Cerebellar cortex (tissue), 1 donor: ENCODE measurements around the gene NUP42.
"Not testable (repeated sequence)": the region's sequence is repeated elsewhere in the genome, so short reads cannot be mapped to it uniquely, and the experiment has no call there.

ENCODE experiments used
- DNase-seq: peaks from one replicate; pipeline ENCODE4 v3.0.0-alpha.2; 2015; ENCODE audit warnings: low spot score

The NUP42 gene, protein sequence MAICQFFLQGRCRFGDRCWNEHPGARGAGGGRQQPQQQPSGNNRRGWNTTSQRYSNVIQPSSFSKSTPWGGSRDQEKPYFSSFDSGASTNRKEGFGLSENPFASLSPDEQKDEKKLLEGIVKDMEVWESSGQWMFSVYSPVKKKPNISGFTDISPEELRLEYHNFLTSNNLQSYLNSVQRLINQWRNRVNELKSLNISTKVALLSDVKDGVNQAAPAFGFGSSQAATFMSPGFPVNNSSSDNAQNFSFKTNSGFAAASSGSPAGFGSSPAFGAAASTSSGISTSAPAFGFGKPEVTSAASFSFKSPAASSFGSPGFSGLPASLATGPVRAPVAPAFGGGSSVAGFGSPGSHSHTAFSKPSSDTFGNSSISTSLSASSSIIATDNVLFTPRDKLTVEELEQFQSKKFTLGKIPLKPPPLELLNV

DNA sequence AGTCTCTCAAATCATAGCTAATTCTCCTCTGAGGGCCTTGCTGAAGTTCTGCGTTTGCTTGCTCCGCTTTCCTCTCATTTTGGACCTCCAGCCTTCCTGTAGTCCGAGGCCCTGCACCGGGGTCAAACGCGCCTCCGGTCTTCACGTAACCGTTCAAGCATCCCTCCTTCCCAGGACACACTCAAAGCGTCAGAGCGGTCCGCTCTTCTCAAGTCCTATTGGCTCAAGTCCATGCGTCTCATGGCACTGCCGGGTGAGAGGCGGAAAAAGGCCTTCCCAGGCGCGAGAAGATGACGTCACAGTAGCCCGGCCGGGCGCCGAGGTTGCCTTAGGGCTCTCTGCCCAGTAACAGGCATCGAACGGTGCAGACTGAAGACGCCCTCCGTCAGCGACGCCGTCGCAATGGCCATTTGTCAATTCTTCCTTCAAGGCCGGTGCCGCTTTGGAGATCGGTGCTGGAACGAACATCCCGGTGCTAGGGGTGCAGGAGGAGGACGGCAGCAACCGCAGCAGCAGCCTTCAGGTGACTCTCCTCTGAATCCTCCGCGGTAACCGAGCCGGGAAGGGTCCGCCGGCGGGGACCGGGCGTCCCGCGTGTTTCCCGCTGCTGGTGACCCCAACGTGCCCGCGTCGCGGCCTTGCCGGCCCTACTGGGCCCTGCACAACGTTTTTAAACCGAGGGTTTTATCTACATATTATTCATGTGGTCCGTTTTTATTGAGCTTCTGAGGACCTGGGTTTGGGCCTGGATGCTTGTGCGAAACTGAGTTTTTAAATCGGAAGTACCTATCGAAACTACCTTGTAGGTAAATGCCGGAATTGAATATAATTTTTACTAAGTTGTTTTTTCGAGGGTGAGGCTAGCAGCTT, at the start of gene NUP42:
Gene NUP42, plus strand, starts transcription at position 365 of the 870 bp plus-strand sequence. Its CDS starts 38 bp downstream, at position 403.
- DNase-seq: peak; percentile 99

DNA sequence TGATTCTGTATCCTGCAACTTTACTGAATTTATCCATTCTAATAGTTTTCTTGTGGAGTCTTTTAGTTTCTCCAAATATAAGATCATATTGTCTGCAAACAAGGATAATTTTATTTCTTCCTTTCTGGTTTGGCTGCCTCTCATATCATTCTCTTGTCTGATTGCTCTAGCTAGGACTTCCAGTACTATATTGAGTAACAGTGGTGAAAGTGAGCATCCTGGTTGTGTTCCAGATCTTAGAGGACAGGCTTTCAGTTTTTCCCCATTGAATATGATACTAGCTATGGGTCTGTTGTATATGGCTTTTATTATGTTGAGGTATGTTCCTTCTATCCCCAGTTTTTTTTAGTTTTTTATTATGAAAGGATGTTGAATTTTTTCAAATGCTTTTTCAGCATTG, 48.1 kb upstream of the NUP42 start:
- DNase-seq: no peak

DNA sequence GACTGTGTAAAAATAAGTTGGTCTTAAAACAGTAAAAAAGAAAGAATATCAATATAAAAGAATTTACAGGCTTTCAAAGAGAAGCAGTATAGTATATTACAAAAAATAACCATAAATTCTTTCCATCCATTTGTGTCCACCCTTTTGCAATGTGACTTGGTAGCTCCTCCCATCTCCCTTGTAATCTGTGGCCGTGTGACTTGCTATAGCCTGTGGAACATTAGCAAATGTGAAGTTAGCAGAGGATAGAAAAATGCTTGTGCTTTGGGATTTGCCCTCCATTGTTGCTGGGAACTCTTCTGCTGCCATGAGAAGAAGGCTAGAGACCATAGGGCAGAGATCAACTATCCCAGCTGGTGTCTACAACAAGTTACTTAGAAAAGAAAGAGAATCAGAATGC, 46.1 kb upstream of the NUP42 start:
- DNase-seq: no peak

DNA sequence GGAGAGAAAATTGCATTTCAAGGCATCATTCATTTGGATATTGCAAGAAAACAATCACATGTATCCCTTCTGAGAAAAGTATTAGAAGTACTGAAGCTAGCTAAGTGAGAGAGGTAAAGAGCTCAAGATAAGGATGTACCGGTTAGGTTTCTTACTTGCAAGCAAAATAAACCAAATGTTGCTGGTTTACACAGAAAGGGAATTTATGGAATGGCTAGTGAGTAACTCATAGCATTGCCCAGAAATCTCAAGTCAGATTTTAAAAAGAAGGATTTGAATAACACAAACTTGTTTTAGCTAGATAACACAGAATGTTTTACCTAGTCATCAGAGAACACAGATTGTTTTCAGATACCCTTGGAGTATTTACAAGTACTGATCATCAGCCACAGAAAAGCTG, 45.6 kb upstream of the NUP42 start:
- DNase-seq: no peak

DNA sequence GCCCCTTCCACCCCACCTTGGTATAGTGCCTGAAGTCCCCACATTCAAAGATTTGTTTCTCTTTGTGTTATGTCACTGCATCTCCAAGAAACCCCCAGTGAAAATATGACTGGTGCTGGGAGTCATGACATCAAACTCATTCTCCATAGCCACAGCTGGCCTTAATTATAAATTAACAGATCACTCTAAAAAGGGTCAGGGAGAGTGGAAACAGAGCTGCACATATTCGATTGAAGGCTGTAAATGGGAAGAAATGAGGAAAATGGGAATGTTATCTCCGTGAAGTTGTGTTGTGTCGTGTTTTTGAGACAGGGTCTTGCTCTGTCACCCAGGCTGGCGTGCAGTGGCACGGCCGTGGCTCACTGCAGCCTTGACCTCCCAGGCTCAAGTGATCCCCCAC, 24.2 kb upstream of the NUP42 start:
- DNase-seq: no peak

DNA sequence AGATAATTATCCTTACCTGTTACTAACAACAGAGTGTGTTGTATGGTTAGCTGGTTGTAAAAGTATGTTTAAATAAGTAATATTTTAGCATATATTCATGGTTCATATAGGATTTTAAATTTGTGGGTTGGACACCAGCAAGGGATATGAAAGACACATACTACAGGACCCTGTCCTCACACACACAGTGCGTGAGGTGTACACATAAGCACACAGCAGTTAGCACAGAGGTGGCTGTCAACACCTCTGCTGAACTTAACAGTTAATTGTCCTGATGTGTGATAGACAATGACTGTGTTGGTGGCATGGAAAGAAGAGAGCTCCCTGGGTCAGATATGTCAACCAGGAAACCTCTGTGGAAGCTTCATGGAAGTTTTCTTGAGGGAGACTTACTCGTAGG, 23.3 kb upstream of the NUP42 start:
- DNase-seq: no peak

DNA sequence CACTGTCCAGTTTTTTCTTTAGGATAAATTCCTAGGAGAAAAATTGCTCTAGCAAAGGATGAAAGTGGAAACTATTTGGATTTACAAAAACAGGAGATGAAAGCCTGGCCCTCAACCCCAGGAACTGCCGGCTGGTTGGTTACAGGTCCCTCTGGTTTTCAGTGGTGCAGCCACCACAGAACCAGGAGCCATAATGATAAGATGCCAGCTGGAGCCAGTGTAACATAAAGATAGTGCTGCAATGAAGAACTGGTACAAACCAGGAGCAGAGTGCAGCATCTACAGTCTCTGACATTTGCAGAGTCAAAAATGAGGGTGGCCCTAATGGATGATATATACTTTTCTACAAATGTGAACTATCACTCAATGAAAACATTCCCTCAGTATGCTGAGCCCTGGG, 20.4 kb upstream of the NUP42 start:
- no peak for DNase-seq

DNA sequence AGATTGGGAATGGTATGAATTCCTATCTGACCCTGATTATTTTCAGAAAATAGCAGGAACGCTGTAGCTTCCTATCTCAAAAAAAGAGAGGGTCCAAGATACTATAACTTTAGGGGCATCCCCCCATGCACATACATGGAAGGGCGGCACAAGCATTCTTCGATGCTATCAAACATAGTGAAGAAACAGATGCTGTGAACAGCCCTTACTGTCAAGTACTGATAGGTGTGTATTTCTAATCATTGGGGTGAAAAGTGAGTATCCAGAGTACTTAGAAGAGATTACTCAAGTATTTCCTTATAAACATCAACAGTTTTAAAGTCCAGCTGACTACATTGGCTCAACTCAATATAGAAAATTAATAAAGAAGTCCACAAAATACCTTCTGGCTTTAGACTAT, 17.0 kb upstream of the NUP42 start:
- no peak for DNase-seq

DNA sequence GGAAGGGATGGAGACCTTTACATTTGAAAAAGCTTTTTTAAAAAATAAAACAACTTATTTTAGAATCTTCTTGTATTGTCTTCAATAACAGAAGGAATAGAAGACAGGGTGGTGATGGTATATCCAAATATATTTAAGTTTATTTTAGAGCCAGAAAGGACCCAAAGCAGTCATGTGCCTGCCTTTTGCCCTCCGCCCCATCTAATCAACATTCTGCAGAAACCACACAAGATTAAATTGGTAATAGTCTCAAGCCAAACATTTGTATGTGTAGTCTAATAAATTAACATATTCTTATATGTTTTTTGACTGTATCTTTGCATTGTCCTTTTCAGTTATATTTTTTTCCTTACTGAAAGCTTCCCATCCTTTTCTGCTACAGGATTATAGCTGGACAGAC, 16.5 kb upstream of the NUP42 start:
- DNase-seq: no peak

DNA sequence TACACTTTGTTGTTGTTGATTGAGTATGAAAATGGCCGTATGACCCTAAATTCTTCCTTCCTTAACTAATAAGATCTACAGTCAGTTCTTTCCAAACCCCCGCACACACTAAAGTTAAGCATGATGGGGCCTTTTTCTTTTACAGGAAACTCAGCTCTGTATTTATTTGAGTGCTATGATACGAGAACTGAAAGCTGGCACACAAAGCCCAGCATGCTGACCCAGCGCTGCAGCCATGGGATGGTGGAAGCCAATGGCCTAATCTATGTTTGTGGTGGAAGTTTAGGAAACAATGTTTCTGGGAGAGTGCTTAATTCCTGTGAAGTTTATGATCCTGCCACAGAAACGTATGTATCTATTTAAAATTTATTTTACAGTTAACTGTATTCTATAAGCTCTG, 14.2 kb upstream of the NUP42 start:
- no peak for DNase-seq

DNA sequence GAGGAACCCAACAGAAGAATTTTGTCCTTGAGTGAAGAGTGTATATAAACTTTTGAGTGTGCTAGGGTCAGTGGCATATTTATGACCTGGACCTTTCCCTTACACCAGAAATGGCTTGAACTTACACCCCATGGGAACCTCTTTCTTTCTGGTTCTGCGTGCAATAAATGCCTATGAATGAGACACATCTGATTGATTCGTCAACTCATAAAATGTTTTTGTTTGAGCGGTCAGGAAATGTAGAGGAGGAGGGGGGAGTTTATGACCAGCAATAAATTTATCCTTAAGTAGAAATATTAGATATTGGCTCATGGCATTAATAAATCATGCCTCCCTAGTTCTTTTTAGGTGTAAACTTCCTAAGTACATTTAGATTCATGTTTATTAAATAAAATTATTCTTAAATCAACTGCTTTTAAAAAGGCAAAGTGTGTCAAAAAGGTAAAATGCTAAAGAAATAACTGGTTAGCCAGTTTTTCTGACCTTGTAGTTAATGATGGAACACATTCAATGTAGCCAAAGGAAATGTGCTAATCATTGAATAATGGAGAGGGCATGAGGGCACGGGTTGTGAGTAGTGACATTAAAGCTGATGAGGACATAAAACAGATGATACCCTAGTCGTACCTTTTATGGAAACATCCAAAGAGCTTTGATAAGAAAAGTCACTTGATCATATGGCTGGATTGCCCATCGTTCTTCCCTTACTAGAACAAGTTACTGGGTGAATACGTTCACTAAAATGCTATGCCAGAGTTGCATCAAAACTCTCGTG, 13.6 kb upstream of the NUP42 start:
- no peak for DNase-seq

DNA sequence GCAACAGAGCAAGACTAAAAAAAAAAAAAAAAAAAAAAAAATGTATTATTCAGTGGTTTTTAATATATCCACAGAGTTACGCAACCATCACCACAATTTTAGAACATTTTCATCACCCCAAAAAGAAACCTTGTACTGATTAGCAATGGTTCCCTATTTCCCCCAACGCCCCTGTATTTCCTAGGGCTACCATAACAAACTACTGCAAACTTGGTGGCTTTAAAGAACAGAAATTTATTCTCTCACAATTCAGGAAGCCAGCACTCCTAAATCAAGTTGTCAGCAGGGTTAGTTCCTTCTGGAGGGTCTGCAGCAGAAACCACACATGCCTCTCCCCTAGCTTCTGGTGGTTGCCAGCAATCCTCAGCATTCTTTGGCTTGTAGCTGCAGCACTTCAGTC, 5.9 kb upstream of the NUP42 start:
- DNase-seq: no peak

DNA sequence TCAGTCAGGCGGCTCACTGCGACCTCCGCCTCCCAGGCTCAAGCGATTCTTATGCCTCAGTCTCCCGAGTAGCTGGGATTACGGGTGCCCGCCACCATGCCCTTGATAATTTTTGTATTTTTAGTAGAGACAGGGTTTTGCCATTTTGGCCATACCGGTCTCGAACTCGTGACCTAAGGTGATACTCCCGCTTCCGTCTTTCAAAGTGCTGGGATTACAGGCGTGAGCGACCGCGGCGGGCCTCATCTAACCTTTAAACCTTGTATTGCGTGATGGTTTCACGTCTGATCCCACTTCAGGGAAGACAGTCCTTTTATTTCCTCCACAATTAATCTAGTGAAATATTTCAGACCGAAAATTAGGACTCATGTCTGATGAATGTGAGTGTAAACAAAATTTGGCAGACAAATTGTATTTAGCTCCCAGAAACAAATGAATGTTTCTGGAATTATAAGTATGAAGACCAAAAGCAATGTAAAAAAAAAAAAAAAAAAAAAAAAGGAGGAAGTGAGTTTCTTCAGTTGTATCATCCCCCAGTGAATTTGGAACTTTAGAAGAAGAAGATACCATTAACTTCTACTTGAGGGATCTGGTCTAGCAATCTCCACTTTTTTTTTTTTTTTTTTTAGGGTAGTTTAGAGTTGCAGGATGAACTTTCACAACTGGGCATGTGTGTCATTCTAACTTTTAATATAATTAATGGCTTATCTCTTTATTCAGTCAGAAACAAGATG, 1.6 kb downstream of the NUP42 start:
- no peak for DNase-seq

DNA sequence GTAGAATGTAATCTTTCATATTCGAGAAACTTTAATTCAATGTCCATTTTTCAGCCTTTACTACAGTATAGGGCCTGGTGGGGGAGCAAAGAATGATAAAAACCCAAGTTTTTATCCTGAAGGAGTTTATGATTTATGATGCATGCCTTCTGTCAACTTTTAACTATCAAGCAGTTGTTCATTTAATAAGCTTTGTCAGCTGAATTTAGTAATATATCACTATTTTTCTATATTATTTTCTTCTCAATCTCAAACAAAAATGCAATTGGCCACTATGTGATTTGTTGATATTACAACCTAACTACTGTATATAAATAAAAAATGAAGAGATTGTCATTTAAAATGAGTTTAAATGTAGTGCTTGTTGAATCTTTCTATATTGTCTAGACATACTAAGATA, 2.4 kb downstream of the NUP42 start:
- no peak for DNase-seq

DNA sequence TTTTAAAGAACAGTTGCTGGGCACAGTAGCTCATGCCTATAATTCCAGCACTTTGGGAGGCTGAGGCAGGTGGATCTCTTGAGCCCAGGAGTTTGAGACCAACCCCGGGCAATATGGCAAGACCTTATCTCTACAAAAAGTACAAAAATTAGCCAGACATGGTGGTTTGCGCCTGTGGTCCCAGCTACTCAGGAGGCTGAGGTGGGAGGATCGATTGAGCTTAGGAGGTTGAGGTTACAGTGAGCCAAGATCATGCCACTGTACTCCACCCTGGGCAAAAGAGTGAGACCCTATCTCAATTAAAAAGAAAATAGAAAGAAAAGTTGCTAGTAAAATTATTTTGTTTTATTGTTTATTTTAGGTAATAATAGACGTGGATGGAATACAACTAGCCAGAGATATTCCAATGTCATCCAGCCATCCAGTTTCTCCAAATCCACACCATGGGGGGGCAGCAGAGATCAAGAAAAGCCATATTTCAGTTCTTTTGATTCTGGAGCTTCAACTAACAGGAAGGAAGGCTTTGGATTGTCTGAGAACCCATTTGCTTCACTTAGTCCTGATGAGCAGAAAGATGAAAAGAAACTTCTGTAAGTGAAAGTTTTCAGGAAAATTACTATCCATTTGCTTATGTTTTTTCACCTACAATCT, 3.0 kb downstream of the NUP42 start:
- DNase-seq: peak; percentile 64

DNA sequence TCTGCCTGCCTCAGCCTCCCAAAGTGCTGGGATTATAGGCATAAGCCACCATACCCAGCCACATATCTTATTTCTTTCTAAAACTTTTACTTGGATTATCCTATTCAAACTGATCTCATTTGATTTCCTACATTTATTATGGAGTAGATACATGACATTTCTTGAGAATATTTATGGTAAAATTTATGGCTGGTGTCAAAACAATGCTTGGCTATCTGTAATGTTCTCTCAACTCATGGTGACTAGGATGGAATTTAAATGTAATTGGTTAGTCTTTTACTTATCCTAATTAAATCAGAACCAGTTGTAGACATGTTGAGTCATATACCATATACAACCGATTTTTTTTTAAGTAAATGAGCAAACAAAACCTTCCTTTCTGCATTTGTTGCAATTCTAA, 4.1 kb downstream of the NUP42 start:
- no peak for DNase-seq

DNA sequence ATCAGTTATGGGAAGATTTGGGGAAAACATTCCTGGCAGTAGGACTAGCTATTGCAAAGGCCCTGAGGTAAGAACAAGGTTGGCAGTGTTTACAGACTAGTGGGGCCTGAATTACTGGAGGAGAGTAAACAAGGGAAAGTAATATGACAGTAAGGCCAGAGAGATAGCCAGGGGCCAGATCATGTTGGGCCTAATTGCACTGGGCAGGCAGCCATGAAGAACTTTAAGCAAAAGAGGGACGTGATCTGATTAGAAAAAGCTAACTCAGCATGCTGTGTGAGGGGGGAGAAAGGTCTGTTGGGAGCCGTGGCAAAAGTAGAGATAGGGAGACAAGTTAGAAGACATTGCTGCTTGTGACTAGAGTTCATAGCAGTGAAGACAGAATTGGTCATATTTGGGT, 9.2 kb downstream of the NUP42 start:
- no peak for DNase-seq

DNA sequence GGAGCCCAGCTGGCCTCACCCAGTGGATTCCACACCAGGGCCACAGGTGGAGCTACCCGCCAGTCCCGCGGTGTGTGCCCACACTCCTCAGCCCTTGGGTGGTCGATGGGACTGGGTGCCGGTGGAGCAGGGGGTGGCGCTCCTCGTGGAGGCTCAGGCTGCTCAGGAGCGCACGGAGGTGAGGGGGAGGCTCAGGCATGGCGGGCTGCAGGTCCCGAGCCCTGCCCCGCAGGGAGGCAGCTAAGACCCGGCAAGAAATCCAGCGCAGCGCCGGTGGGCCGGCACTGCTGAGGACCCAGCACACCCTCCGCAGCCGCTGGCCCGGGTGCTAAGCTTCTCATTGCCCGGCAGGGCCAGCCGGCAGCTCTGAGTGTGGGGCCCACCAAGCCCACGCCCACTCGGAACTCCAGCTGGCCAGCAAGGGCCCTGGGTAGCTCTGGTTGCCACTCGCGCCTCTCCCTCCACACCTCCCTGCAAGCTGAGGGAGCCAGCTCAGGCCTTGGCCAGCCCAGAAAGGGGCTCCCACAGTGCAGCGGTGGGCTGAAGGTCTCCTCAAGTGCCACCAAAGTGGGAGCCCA, 11.9 kb downstream of the NUP42 start:
- not testable (repeated sequence) for DNase-seq

DNA sequence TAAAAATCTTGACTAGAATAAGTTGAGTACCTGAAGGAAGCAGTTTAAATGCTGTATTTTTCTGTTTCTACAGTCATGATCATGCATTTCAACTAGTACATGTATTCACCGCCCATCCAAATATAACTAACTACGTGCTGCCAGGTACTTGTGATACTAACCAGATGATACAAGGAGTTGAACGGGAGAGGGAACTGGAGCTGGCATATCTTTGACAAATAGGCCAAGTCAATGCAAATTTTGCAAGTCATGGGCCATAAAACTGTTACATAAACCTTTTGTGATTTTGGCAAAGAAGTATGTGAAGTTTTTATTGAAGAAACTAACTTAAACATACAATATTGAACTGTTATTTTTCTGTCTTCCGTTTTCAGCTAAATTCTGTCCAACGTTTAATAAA, 14.5 kb downstream of the NUP42 start:
- no peak for DNase-seq

DNA sequence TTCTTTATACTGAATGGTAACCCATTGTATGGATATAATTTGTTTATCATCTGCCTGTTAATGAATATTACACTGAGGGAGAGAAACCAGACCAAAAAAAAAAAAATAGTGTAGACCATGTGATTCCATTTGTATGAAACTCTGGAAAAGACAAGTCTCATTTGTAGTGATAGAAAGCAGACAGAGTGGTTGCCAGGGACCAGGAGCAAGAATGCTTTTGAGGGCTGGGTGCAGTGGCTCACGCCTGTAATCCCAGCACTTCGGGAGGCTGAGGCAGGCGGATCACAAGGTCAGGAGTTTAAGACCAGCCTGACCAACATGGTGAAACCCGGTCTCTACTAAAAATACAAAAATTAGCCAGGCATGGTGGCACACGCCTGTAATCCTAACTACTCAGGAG, 15.9 kb downstream of the NUP42 start:
- DNase-seq: not testable (repeated sequence)

DNA sequence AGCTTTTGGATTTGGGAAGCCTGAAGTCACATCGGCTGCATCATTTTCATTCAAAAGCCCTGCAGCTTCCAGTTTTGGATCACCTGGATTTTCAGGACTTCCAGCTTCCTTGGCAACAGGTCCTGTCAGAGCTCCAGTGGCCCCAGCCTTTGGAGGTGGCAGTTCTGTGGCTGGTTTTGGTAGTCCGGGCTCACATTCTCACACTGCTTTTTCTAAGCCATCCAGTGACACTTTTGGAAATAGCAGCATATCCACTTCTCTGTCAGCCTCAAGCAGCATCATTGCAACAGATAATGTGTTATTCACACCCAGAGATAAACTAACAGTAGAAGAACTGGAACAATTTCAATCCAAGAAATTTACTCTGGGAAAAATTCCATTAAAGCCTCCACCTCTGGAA, 18.5 kb downstream of the NUP42 start:
- no peak for DNase-seq
